ENCODE data around the gene MRTFA.

The MRTFA gene

GRCh38 chr22:40428796-40429195 is 207.7 kb downstream of the MRTFA start:
- no peak for DNase-seq (ENCODE audit: low spot score)
- no peak for TF ChIP-seq CTCF (IDR thresholded peaks at IDR 0.05; ENCODE audit: extremely low read depth, missing control alignments)

DNA sequence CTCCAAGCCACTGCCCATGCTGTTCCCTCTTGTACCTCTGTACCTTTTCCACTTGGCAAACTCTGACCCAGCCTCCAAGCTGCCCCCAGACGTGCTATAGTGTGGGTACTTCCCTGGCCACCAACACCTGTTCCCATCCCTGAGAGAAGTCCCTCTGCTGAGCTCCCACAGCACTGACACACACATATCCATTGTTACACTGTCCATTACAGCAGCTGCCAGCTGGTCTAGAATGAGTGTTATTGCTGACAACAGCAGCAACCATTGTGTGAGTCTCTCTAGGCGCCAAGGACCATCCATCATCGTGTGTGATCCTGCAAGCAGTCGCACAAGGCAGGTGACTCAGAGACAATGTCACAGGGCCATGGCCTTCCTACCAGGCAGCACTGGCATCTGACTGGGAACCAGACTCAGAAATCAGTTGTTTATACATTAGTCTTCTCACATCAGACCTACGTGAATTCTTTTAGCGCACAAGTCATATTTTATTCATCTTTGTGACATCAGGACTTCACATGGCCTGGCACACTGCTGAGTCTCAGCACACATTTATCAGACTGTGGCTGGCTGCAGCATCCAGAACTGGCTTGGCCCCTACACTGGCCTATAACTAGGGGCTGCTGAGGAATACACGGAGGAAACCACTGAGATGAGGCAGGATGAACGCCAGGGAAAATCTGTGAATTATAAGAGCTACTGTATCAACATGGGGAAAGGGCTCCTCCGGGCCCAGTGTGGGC is 209.8 kb downstream of the MRTFA start:
- TF ChIP-seq CTCF (IDR thresholded peaks at IDR 0.05; ENCODE audit: extremely low read depth, missing control alignments), result no peak
- DNase-seq (ENCODE audit: low spot score), result no peak

DNA sequence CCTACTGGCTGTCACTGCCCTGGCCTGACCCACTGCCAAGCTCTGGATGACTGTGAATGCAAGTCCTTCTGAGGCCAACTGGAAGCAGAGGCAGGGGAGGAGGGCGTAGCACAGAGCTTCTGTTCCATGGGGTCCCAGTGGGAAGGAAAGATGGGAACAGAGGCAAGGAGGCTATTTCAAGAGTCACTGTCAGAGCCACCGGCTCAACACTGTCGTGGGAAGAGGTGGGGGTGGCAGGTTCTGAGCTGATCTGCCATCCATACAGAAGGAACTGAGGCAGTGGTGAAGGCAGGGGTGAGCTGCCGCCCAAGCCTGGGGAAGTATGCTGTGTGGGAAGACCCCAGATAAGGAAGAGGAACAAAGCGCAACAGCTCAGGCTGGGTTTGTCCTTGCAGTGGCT is 211.4 kb downstream of the MRTFA start:
- no peak for DNase-seq (ENCODE audit: low spot score)
- TF ChIP-seq CTCF (IDR thresholded peaks at IDR 0.05; ENCODE audit: extremely low read depth, missing control alignments), result no peak

GRCh38 chr22:40423882-40424640 is 212.5 kb downstream of the MRTFA start:
- no peak for TF ChIP-seq CTCF (IDR thresholded peaks at IDR 0.05; ENCODE audit: extremely low read depth, missing control alignments)

GRCh38 chr22:40423310-40423688 is 213.2 kb downstream of the MRTFA start:
- TF ChIP-seq CTCF (IDR thresholded peaks at IDR 0.05; ENCODE audit: extremely low read depth, missing control alignments), result no peak
- no peak for DNase-seq (ENCODE audit: low spot score)

More at GRCh38 chr22:40423882-40424640, 212.5 kb downstream of the MRTFA start:
- DNase-seq (ENCODE audit: low spot score), result no peak

- TF ChIP-seq CTCF (IDR thresholded peaks at IDR 0.05; ENCODE audit: extremely low read depth, missing control alignments), result no peak
- DNase-seq (ENCODE audit: low spot score), result no peak
These were observed 213.8 kb downstream of the MRTFA start for GRCh38 chr22:40422558-40423309.

- TF ChIP-seq CTCF (IDR thresholded peaks at IDR 0.05; ENCODE audit: extremely low read depth, missing control alignments), result no peak
- DNase-seq (ENCODE audit: low spot score), result no peak
These were observed 214.6 kb downstream of the MRTFA start for GRCh38 chr22:40421941-40422340.

Measured in GM20000 (cell line).